NCI-H128 (cell line): Measurements from ENCODE around the gene HNRNPM.
"Not testable (repeated sequence)": the region's sequence is repeated elsewhere in the genome, so short reads cannot be mapped to it uniquely, and the experiment has no call there.

ENCODE experiments used
- DNase-seq: peaks from one replicate; lab custom pipeline; 2025; ENCODE audit not compliant: unreplicated experiment; lab: John Stamatoyannopoulos, UW

The HNRNPM gene, protein sequence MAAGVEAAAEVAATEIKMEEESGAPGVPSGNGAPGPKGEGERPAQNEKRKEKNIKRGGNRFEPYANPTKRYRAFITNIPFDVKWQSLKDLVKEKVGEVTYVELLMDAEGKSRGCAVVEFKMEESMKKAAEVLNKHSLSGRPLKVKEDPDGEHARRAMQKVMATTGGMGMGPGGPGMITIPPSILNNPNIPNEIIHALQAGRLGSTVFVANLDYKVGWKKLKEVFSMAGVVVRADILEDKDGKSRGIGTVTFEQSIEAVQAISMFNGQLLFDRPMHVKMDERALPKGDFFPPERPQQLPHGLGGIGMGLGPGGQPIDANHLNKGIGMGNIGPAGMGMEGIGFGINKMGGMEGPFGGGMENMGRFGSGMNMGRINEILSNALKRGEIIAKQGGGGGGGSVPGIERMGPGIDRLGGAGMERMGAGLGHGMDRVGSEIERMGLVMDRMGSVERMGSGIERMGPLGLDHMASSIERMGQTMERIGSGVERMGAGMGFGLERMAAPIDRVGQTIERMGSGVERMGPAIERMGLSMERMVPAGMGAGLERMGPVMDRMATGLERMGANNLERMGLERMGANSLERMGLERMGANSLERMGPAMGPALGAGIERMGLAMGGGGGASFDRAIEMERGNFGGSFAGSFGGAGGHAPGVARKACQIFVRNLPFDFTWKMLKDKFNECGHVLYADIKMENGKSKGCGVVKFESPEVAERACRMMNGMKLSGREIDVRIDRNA

DNA sequence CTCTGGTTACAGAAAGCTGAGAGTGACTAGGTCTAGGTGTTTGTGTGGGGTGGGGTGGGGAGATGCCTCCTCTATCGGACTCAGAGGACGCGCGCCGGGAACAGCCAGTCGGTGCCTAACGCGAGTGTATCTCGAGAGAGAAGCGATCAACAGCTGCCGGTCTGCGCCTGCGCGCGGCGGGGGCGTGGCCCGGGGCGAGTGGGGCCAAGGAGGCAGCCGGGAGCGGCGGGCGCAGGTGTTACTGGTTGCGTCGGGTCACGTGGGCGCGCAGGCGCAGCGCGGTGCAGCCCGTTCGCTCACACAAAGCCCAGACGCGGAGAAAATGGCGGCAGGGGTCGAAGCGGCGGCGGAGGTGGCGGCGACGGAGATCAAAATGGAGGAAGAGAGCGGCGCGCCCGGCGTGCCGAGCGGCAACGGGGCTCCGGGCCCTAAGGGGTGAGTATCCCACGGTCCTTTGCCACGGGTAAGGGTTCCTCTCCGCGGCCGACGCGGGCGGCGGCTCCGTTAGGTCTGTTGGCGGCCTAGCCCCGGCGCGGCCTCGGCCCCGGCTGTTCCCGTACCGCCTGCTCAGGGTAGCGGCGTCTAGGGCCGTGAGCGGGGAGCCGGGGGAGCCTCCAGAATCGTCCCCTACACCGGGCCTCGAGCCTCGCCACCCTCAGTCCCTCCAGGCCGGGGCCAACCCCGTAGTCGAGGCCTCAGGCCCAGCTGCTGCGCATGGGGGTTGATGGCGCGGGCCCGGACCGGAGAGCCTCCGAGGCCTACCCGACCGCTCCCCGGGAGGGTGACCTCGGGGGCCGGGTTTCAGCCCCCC, at the start of gene HNRNPM:
Gene HNRNPM, plus strand, starts transcription at position 299 of the 811 bp plus-strand sequence. Its CDS starts 24 bp downstream, at position 323.
- peak; percentile 96 for DNase-seq

GRCh38 chr19:8395621-8396082, 49.1 kb upstream of the HNRNPM start:
- no peak for DNase-seq

- DNase-seq, result no peak
Measured at GRCh38 chr19:8396185-8396562, 48.6 kb upstream of the HNRNPM start.

DNA sequence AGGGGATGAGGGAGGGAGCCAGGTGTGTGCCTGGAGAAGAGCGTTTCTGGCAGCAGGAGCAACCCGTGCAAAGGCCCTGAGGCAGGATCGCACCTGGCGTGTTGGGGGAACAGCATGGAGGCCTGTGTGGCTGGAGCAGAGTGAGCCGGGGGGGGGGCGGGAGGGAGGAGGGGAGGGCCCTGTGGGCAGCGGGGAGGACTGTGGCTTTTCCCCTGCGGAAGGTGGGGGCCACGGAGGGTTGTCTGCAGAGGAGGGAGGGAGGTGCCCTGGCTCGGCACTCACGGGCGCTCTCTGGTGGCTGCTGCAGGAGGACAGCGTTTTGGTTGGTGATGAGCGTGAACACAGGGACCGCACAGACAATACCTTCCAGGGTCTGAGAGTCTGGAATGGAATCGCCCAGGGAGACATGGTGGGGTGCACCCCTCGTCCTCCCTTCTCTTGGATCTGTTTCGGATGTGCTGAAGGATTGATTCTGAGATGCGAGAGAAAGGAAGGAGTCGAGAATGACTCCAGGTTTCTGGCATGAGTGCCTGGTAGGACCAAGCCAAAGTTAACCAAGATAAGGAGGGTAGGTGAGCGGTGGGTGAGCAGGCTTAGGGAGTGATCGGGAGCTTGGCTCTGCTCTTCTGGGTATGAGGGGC, 48.1 kb upstream of the HNRNPM start:
- no peak for DNase-seq

GRCh38 chr19:8397271-8397670, 47.5 kb upstream of the HNRNPM start:
- DNase-seq, result no peak

DNA sequence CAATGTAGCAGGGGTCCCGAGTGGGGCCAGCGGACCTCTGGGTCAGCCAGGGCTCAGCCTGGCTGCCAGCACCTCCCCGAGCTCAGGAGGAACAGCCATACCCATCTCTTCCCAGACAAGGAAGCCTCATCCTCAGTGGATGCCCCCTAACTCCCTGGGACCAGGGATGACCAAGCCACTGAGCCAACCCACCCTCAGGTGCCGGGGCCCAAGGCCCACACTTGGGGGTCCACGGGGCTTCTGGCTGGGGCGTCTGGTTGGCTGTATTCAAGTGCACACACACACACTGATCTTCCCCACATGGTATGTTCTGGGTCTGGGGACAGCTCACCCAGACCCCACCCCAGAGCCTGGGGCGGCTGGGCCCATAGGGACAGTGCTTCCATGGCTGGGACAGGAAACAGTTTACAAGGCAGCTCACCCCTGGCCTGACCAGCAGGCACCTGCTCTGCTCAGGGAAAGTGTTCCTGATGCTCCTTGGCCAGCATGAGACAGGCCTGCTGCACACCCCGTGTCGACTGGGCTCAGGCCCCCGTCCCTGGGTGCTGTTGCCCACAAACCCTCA, 46.9 kb upstream of the HNRNPM start:
- DNase-seq, result no peak

GRCh38 chr19:8398311-8398771, 46.4 kb upstream of the HNRNPM start:
- no peak for DNase-seq

- no peak for DNase-seq
Measured at GRCh38 chr19:8399681-8400188, 45.0 kb upstream of the HNRNPM start.

DNA sequence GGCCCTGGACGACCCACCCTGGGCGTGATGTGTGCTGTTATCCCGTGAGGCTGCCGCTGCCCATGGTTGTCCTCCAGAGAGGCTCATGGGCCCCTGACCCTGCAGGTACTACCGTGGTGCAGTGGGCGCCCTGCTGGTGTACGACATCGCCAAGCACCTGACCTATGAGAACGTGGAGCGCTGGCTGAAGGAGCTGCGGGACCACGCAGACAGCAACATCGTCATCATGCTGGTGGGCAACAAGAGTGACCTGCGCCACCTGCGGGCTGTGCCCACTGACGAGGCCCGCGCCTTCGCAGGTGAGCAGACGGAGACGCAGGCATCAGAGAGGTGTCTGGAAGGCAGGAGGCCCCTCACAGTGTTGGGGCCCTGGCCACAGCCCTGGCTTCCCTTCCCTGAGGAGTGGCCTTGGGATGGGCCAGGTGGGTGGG, 42.8 kb upstream of the HNRNPM start:
- no peak for DNase-seq

DNA sequence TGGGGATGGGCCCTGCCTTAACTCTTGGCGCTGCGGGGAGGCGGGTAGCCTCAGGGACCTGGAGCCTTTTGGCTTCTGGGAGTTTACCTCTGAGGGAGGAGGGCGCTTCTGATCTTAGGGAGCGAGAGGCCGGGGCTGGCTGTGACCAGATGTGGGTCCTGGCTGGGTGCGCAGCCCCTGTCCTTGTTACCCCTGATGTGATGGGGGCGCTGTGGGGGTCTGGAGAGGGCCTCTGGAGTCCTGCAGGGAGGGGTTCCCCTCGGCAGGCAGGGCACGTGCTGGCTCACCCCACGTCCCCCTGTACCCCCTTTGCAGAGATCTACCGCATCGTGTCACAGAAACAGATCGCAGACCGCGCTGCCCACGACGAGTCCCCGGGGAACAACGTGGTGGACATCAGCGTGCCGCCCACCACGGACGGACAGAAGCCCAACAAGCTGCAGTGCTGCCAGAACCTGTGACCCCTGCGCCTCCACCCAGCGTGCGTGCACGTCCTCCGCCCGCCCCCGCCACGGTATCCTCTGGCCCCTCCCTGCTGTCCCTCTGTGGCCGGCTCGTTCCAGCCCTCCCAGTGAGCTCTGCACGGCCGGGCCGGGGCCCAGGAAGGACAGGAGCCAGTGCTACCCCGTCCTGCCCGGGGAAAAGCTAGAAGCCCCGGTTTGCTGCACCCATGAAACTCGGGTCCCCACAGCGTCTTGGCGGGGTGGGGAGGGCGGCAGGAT, 41.5 kb upstream of the HNRNPM start:
- no peak for DNase-seq

DNA sequence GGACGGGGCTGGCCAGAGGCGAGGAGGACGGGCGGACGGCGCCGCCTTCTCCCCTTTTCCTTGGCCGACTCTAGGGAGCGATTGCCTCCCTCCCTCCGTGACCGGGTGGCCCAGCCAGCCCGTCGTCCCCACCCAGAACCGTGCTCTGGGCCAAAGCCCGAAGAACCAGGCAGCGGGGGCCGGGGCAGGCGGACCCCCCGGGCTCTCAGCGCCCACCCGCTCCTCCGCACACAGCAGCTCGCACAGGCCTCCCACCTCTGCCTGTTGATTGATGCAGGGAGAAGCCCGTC, 41.0 kb upstream of the HNRNPM start:
- no peak for DNase-seq

- DNase-seq, result no peak
Measured at GRCh38 chr19:8404391-8405151, 40.2 kb upstream of the HNRNPM start.

DNA sequence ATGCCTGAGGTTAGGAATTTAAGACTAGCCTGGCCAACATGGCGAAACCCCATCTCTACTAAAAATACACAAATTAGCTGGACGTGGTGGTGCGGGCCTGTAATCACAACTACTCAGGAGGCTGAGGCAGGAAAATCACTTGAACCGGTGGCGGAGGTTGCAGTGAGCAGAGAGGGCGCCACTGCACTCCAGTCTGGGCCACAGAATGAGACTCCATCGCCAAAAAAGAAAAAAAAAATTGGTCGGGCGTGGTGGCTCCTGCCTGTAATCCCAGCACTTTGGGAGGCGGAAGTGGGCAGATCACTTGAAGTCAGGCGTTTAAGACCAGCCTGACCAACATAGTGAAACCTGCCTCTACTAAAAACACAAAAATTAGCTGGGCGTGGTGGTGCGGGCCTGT, 34.1 kb upstream of the HNRNPM start:
- DNase-seq, result not testable (repeated sequence)

DNA sequence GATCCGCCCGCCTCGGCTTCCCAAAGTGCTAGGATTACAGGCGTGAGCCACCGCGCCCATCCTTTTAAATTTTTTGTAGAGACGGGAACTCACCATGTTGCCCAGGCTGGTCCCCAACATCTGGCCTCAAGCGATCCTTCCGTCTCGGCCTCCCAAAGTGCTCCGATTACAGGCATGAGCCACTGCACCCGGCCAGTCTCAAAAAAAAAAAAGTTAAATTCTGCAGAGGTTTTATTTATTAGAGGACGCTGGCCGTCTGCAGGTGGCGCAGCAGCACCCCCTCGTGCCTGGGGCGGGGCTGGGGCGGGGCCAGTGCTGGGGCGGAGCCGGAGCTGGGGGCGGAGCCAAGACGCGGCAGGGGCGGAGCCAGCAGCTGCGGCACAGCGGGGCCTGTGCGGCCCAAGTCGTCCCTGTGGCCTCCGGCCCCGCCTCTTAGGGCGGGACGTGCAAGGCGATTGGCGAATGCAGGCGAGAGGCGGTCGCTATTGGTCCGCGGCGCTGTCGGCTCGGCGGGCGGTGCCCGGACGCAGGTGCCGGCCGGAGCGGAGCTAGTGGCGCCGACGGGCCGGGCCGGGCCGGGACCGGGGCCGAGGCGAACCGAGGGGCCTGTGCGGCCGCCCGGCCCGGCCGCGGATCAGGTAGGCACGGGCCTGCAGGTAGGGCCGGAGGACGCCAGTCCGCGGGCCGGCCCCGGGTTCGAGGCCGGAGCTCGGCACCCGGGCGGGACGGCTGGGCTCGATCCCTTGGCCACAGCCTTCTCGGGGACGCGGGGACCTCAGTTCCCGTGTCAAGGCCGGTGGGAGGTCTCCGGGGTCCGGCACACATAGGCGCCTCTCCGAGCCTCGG, 31.8 kb upstream of the HNRNPM start, which contains the start of gene MARCHF2:
Gene MARCHF2, plus strand, starts transcription at position 523 of the 846 bp plus-strand sequence. CDS start 8,536 bp downstream, outside the sequence.
- DNase-seq, result peak; percentile 86

DNA sequence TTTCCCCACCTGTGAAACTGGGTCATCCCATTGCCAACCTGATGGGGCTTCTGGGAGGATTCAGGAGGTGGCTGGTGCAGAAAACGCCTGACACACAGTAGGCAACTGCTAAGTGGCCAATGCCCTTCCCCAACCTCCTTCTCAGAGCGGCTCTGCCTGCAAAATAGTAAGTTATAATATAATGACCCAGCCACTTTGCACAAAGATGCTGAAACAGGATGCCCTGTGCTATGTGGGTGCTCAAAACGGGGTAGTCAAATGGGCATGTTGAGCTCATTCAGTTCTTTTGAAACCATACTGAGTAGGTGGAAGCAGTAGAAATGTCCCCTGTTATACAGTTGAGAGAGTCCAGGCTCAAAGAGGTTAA, 31.2 kb upstream of the HNRNPM start:
- no peak for DNase-seq

GRCh38 chr19:8416796-8417195, 28.0 kb upstream of the HNRNPM start:
- no peak for DNase-seq

DNA sequence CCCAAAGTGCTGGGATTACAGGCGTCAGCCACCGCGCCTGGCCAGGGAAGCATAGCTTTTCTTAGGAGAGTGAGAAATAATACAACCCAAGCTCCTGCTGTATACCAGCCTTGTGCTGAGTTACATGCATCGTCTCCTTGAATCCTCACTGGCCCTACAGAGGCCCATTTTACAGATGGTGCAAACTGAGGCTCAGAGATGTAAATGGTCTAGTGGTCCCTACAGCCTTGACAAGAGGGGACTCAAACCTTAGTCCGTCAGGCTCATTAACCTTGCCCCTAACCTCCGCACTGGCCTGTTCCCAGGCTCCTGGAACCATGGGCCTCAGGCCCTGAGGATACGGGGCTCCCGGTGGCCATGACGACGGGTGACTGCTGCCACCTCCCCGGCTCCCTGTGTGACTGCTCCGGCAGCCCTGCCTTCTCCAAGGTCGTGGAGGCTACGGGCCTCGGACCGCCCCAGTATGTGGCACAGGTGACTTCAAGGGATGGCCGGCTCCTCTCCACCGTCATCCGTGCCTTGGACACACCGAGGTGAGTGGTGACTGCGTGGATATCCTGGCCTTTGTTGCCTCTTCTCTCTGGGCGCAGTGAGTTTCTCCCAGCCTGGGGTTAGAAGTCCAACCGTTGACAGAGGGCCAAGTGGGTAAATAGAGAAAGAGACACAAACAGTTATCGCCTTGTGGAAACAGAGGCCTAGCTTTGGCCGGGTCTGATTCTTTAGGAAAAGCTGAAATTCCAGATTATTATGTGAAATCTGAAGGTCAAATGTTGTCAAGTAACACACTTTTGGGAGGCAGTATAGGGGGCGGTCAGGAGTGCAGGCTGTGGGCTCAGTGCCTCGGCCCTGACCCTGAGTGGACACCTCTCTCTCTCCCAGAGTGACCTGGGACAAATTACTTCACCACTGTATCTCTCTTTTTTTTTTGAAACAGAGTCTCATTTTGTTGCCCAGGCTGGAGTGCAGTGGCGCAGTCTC, 23.0 kb upstream of the HNRNPM start:
- no peak for DNase-seq
